Liver (tissue), 9 donors: ENCODE results near the gene MAN1C1. TPM values are rescaled to one million over a fixed set of nuclear protein-coding genes. Genes with fewer than 3 reads are reported as not detected.

Source experiments
- DNase-seq: peaks from one replicate; pipeline ENCODE4 v3.0.0-alpha.2; 2017; ENCODE audit warnings: low spot score
- H3K27ac ChIP-seq, 2 donors: one replicate each; pipeline ENCODE4 v1.7.0; 2013; ENCODE audit warnings: inconsistent platforms in 2 of 2, low read length in 2 of 2, control low read depth in 1 of 2, low read depth in 1 of 2, mild to moderate bottlenecking in 1 of 2
- H3K27me3 ChIP-seq, 4 donors: one replicate each; pipeline versions ENCODE4 v1.6.1 to v1.7.0; 2013; ENCODE audit warnings: low read length in 3 of 4, inconsistent platforms in 1 of 4, mild to moderate bottlenecking in 1 of 4, moderate library complexity in 1 of 4; ENCODE audit not compliant: control insufficient read depth in 4 of 4, insufficient read depth in 4 of 4
- H3K36me3 ChIP-seq, 4 donors: one replicate each; pipeline versions ENCODE4 v1.6.1 to v1.7.0; 2013; ENCODE audit warnings: low read length in 3 of 4, mild to moderate bottlenecking in 3 of 4, low read depth in 1 of 4, moderate library complexity in 1 of 4; ENCODE audit not compliant: control insufficient read depth in 4 of 4, insufficient read depth in 3 of 4
- H3K4me1 ChIP-seq, 4 donors: one replicate each; pipeline versions ENCODE4 v1.6.1 to v1.7.0; 2013; ENCODE audit warnings: low read length in 3 of 4, mild to moderate bottlenecking in 3 of 4, moderate library complexity in 1 of 4; ENCODE audit not compliant: control insufficient read depth in 4 of 4, insufficient read depth in 4 of 4
- H3K4me3 ChIP-seq, 3 donors: one replicate each; pipeline versions ENCODE4 v1.6.1 to v1.7.0; 2013; ENCODE audit warnings: low read length in 3 of 3, control low read depth in 1 of 3, low read depth in 1 of 3, mild to moderate bottlenecking in 1 of 3
- H3K9ac ChIP-seq, 2 donors: one replicate each; pipeline ENCODE4 v1.7.0; 2013; ENCODE audit warnings: low read length in 2 of 2, mild to moderate bottlenecking in 2 of 2, moderate library complexity in 2 of 2, control low read depth in 1 of 2, low read depth in 1 of 2
- H3K9me3 ChIP-seq, 4 donors: one replicate each; pipeline versions ENCODE4 v1.6.1 to v1.7.0; 2013; ENCODE audit warnings: low read length in 3 of 4; ENCODE audit not compliant: control insufficient read depth in 4 of 4
- EGR1 ChIP-seq, 2 donors: IDR thresholded peaks; 2 replicates each; pipeline ENCODE4 v1.6.1; 2016 to 2018; ENCODE audit warnings: antibody characterized with exemption in 2 of 2, low read depth in 2 of 2
- FOXA1 ChIP-seq: IDR thresholded peaks from 2 replicates; pipeline ENCODE4 v1.6.1; 2016; ENCODE audit warnings: antibody characterized with exemption
- FOXA2 ChIP-seq: IDR thresholded peaks from 2 replicates; pipeline ENCODE4 v1.6.1; 2016; ENCODE audit warnings: antibody characterized with exemption
- HNF4G ChIP-seq: IDR thresholded peaks from 2 replicates; pipeline ENCODE4 v1.6.1; 2016; ENCODE audit warnings: antibody characterized with exemption
- JUND ChIP-seq, 2 donors: IDR thresholded peaks; 2 replicates each; pipeline ENCODE4 v1.6.1; 2016; ENCODE audit warnings: antibody characterized with exemption in 2 of 2
- RAD21 ChIP-seq, 2 donors: IDR thresholded peaks; 2 replicates each; pipeline ENCODE4 v1.6.1; 2016; ENCODE audit warnings: antibody characterized with exemption in 2 of 2, mild to moderate bottlenecking in 2 of 2
- RXRA ChIP-seq, 2 donors: IDR thresholded peaks; 2 replicates each; pipeline ENCODE4 v1.6.1; 2017 to 2018; ENCODE audit warnings: antibody characterized with exemption in 2 of 2, mild to moderate bottlenecking in 1 of 2
- SP1 ChIP-seq: IDR thresholded peaks from 2 replicates; pipeline ENCODE4 v1.6.1; 2018; ENCODE audit warnings: antibody characterized with exemption, mild to moderate bottlenecking
- TAF1 ChIP-seq: conservative IDR thresholded peaks from 2 replicates; pipeline ENCODE4 v1.6.1; 2016; ENCODE audit warnings: antibody characterized with exemption, mild to moderate bottlenecking
- YY1 ChIP-seq: IDR thresholded peaks from 2 replicates; pipeline ENCODE4 v1.6.1; 2016; ENCODE audit warnings: antibody characterized with exemption, mild to moderate bottlenecking
- WGBS: extraction: QIAGEN DNeasy Blood & Tissue Kit; methylation state at CpG from one replicate; pipeline ENCODE4 v1.1.7; 2013; 5-methylcytosine and 5-hydroxymethylcytosine counted together
- polyA plus RNA-seq, 2 donors: library from polyadenylated mRNA; stranded (reverse) in 1 of 2; unstranded in 1 of 2; fragments of 200-250 nt in 1 of 2; fragments of >200 nt in 1 of 2; fragmentation: Nextera tagmentation in 1 of 2; extraction: Ambion mirVana in 1 of 2; gene quantifications; one replicate each; pipeline versions ENCODE4 v1.2.1 to v1.2.3, GENCODE V29; 2013 to 2015
- total RNA-seq, 2 donors: library from RNA; depleted of rRNA; stranded (reverse); fragments of >200 nt; gene quantifications; one replicate each; pipeline ENCODE4 v1.2.3, GENCODE V29; 2014
- TF ChIP-seq, protein P1 (sequence below): fragments of 150-350 bp; IDR thresholded peaks from 2 replicates; pipeline ENCODE4 v1.5.1; 2017; ENCODE audit warnings: improper control_type of control experiment, low read depth, low read length; ENCODE audit not compliant: missing input control
- TF ChIP-seq, protein P2 (sequence below): IDR thresholded peaks from 2 replicates; pipeline ENCODE4 v1.6.1; 2016; ENCODE audit warnings: antibody characterized with exemption
- TF ChIP-seq, protein P3 (sequence below): IDR thresholded peaks from 2 replicates; pipeline ENCODE4 v1.6.1; 2016; ENCODE audit warnings: antibody characterized with exemption
- donor health status: healthy.
- donor health status: healthy.
- donor health status: healthy.
- donor health status: healthy.
- donor health status: healthy.

Gene MAN1C1
- total and polyA plus RNA-seq, 4 donors = 6.3 to 16.0 (median 8.1) TPM

DNA sequence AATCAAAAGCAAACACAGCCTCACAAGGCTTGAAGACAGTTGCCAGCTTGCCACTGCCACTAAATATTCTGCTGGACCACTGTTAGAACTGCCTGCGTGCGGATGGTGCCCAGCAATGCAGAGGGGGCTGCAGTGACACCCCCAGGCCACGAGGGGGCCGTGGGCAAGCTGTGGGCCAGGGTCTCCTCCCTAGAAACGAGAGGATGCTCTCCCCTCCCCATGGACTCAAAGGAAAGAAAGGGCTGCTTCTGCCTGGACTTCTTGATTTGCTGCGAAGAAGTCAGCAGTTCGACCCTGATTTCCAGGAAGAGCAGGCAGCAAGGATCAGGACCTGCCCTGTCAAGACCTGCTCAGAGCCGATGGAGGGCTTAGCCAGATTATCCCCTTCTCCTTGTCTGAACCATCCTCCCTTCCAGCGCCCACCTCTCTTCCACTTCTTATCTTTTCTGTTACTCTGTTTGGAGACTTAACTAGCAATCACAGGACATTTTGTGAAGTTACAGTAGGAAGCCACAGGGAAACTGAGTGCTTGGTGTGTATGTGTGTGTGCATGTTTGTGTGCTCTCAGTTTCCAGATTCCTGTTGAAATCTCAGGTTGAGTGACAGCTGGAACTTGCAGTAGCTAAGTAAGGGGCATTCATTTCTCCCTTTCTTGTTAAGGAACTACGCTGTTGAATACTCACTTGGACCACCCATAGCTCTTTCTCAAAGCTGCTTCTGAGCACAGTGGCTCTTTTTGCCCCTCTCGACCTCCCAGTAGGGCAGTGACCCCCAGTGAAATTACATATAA, 2.7 kb downstream of the MAN1C1 start:
- H3K4me1 ChIP-seq = peaks cover 7 to 31% (median 21%) of the 10 kb centered on the region in 4 donors

DNA sequence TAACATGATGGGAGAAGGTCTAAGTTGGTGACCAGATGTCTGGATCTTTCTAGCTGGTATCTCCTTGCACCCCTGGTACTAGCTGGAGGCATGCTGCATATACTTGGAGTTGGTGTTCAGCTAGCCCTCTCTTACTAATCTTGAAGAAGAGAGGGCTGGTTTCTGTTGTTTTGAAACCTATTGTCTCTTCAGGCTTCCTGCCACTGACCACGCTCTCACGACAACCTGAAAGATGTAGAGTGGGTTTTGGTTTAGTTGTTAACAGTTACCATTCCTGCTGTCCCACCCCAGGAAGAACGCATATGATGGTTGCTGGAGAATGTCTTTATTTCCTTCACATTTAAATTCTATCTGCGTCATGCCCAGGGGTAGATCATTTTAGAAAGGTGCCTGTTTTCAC, 3.6 kb downstream of the MAN1C1 start:
- Histone ChIP-seq H3K9ac (no peak overlapping the region), H3K27ac (no peak overlapping the region), H3K36me3 (no peaks in the 10 kb centered on the region), H3K4me1 (peaks cover 7 to 31% (median 21%) of the 10 kb centered on the region in 4 donors), H3K4me3 (no peak overlapping the region), H3K27me3 (no peaks in the 10 kb centered on the region), H3K9me3 (no peaks in the 10 kb centered on the region)
- DNase-seq = no peak
- WGBS = 71% methylated on average over 4 of the region's 4 CpGs
- TF ChIP-seq YY1 = no peak
- no peak for TF ChIP-seq RAD21 (IDR thresholded peaks at IDR 0.05)
- TF ChIP-seq HNF4G = no peak
- no peak for TF ChIP-seq TAF1
- TF ChIP-seq, protein P1, sequence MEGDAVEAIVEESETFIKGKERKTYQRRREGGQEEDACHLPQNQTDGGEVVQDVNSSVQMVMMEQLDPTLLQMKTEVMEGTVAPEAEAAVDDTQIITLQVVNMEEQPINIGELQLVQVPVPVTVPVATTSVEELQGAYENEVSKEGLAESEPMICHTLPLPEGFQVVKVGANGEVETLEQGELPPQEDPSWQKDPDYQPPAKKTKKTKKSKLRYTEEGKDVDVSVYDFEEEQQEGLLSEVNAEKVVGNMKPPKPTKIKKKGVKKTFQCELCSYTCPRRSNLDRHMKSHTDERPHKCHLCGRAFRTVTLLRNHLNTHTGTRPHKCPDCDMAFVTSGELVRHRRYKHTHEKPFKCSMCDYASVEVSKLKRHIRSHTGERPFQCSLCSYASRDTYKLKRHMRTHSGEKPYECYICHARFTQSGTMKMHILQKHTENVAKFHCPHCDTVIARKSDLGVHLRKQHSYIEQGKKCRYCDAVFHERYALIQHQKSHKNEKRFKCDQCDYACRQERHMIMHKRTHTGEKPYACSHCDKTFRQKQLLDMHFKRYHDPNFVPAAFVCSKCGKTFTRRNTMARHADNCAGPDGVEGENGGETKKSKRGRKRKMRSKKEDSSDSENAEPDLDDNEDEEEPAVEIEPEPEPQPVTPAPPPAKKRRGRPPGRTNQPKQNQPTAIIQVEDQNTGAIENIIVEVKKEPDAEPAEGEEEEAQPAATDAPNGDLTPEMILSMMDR = no peak
- no peak for TF ChIP-seq EGR1 (IDR thresholded peaks at IDR 0.05; ENCODE audit: low read depth in 2 of 2)
- TF ChIP-seq, protein P2, sequence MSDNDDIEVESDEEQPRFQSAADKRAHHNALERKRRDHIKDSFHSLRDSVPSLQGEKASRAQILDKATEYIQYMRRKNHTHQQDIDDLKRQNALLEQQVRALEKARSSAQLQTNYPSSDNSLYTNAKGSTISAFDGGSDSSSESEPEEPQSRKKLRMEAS = no peak
- no peak for TF ChIP-seq SP1
- no peak for TF ChIP-seq RXRA (IDR thresholded peaks at IDR 0.05)
- TF ChIP-seq FOXA1 = no peak
- TF ChIP-seq JUND (IDR thresholded peaks at IDR 0.05) = no peak
- no peak for TF ChIP-seq FOXA2
- TF ChIP-seq, protein P3, sequence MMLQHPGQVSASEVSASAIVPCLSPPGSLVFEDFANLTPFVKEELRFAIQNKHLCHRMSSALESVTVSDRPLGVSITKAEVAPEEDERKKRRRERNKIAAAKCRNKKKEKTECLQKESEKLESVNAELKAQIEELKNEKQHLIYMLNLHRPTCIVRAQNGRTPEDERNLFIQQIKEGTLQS = no peak

More for the DNA sequence above, 2.7 kb downstream of the MAN1C1 start:
- H3K27me3 ChIP-seq = no peaks in the 10 kb centered on the region
- no peak overlapping the region for H3K27ac ChIP-seq
- WGBS = 53% methylated on average over 11 of the region's 11 CpGs
- peak overlapping the region in 1 of 3 donors; percentile 82 for H3K4me3 ChIP-seq
- H3K9ac ChIP-seq = no peak overlapping the region
- no peak for TF ChIP-seq EGR1 (IDR thresholded peaks at IDR 0.05; ENCODE audit: low read depth in 2 of 2)
- TF ChIP-seq RAD21 (IDR thresholded peaks at IDR 0.05) = peak; percentile 48 to 82
- TF ChIP-seq, protein P1 = peak; percentile 72
- TF ChIP-seq SP1 = no peak
- H3K36me3 ChIP-seq = no peaks in the 10 kb centered on the region
- H3K9me3 ChIP-seq = no peaks in the 10 kb centered on the region
- DNase-seq = no peak
